Lung microvascular endothelial cell (primary cell): ENCODE results near the gene TTC39C. TPM values are rescaled to one million over a fixed set of nuclear protein-coding genes. Genes with fewer than 3 reads are reported as not detected.
"Not testable (repeated sequence)": the region's sequence is repeated elsewhere in the genome, so short reads cannot be mapped to it uniquely, and the experiment has no call there.

Source experiments
- DNase-seq, 2 donors: peaks; one replicate each; pipeline versions ENCODE4 v3.0.0 to v3.0.0-alpha.2; 2010; ENCODE audit warnings: low read depth in 2 of 2
- total RNA-seq: library from RNA; depleted of rRNA; stranded (reverse); fragments of >200 nt; gene quantifications from 2 replicates; pipeline ENCODE4 v1.2.1, GENCODE V29; 2014

The TTC39C gene
- total RNA-seq, 1 donor from 2014 or later: 1.2 TPM

GRCh38 chr18:24016643-24017042, 2.1 kb downstream of the TTC39C start:
- DNase-seq: peak; percentile 4 to 10

GRCh38 chr18:24018299-24018886, 3.8 kb downstream of the TTC39C start:
- no peak for DNase-seq

- no peak for DNase-seq
Measured at GRCh38 chr18:24019641-24020331, 5.2 kb downstream of the TTC39C start.

GRCh38 chr18:24021505-24021904, 7.0 kb downstream of the TTC39C start:
- no peak for DNase-seq

- no peak for DNase-seq
Measured at GRCh38 chr18:24022161-24022560, 7.6 kb downstream of the TTC39C start.

GRCh38 chr18:24023185-24023814, 8.7 kb downstream of the TTC39C start:
- no peak for DNase-seq

- DNase-seq: no peak
Measured at GRCh38 chr18:24024425-24024824, 9.9 kb downstream of the TTC39C start.

- no peak for DNase-seq
Measured at GRCh38 chr18:24026457-24026856, 11.9 kb downstream of the TTC39C start.

GRCh38 chr18:24027156-24027827, 12.7 kb downstream of the TTC39C start:
- DNase-seq: no peak

GRCh38 chr18:24028946-24029345, 14.4 kb downstream of the TTC39C start:
- DNase-seq: not testable (repeated sequence)

GRCh38 chr18:24031318-24031717, 16.8 kb downstream of the TTC39C start:
- DNase-seq: no peak

GRCh38 chr18:24031916-24032315, 17.4 kb downstream of the TTC39C start:
- no peak for DNase-seq

- no peak for DNase-seq
Measured at GRCh38 chr18:24033641-24034412, 19.3 kb downstream of the TTC39C start.

- DNase-seq: no peak
Measured at GRCh38 chr18:24035316-24035715, 20.8 kb downstream of the TTC39C start.

GRCh38 chr18:24039671-24040070, 25.1 kb downstream of the TTC39C start:
- DNase-seq: no peak

- DNase-seq: no peak
Measured at GRCh38 chr18:24041691-24042090, 27.1 kb downstream of the TTC39C start.

GRCh38 chr18:24043403-24043802, 28.8 kb downstream of the TTC39C start:
- no peak for DNase-seq

- no peak for DNase-seq
Measured at GRCh38 chr18:24048261-24048660, 33.7 kb downstream of the TTC39C start.

GRCh38 chr18:24049142-24049541, 34.6 kb downstream of the TTC39C start:
- DNase-seq: no peak

GRCh38 chr18:24051031-24051947, 36.7 kb downstream of the TTC39C start:
- DNase-seq: no peak

- no peak for DNase-seq
Measured at GRCh38 chr18:24052053-24052452, 37.5 kb downstream of the TTC39C start.
